Lower leg skin (tissue), 4 donors: Measurements from ENCODE around the gene MTRF1L. TPM values are rescaled to one million over a fixed set of nuclear protein-coding genes. Genes with fewer than 3 reads are reported as not detected.

Experiments
- DNase-seq, 2 donors: peaks; one replicate each; pipeline ENCODE4 v3.0.0-alpha.2; 2019; ENCODE audit warnings: low spot score in 2 of 2
- H3K4me3 ChIP-seq: fragments of 200-600 bp; sonication (generic); 2 replicates; pipeline ENCODE4 v1.5.1; 2017; ENCODE audit warnings: mild to moderate bottlenecking, low read depth; ENCODE audit not compliant: poor library complexity, severe bottlenecking
- POLR2A ChIP-seq, 2 donors: fragments of 450-650 bp; IDR thresholded peaks; one replicate each; pipeline ENCODE4 v1.6.1; 2016 to 2017; ENCODE audit warnings: antibody characterized with exemption in 2 of 2, mild to moderate bottlenecking in 1 of 2, moderate library complexity in 1 of 2
- WGBS, 2 donors: methylation state at CpG; one replicate each; pipeline ENCODE4 v1.1.5; 2018; 5-methylcytosine and 5-hydroxymethylcytosine counted together
- intact Hi-C: fragments of 100-400 bp; cut with DNase I; formaldehyde crosslinking; loops from one replicate; pipeline ENCODE4 v1.15.0; 2023; ENCODE audit warnings: low total_unique reads
- total RNA-seq, 4 donors: library from RNA; depleted of rRNA; stranded (reverse); fragments of >200 nt; gene quantifications; one replicate each; pipeline ENCODE4 v1.1.0, GENCODE V29; 2016
- TF ChIP-seq, protein P1 (sequence below), 3 donors: fragments of 450-650 bp; IDR thresholded peaks; one replicate each; pipeline ENCODE4 v1.5.1; 2016; ENCODE audit warnings: antibody characterized with exemption in 3 of 3, mild to moderate bottlenecking in 3 of 3, moderate library complexity in 2 of 3

Gene MTRF1L
- total RNA-seq, 4 donors from 2014 or later = 15.9 to 19.7 (median 17.6) TPM

DNA sequence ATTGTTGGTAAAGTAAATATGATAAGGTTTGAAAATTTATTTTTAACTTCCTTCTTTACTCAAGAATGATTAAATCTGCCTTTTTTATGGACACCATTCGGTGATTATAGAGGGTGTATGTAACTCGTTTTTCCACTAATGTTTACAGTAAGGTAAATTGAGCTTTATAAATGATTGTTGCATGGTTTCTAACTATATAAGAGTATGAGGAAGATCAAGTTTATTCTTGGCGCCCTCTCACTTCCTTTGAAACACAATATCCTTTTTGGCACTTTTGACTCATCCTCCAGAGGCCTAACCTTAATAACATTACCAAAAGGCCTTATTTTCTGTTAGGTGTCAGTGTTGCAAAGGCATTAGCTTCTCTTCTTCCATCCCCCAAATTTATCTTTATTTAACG lies 41.8 kb upstream of the MTRF1L start:
- 60 to 68% methylated on average over 4 of the region's 4 CpGs for WGBS, 2 donors
- no peak for DNase-seq
- no peak for TF ChIP-seq POLR2A (IDR thresholded peaks at IDR 0.05)
- TF ChIP-seq, protein P1, sequence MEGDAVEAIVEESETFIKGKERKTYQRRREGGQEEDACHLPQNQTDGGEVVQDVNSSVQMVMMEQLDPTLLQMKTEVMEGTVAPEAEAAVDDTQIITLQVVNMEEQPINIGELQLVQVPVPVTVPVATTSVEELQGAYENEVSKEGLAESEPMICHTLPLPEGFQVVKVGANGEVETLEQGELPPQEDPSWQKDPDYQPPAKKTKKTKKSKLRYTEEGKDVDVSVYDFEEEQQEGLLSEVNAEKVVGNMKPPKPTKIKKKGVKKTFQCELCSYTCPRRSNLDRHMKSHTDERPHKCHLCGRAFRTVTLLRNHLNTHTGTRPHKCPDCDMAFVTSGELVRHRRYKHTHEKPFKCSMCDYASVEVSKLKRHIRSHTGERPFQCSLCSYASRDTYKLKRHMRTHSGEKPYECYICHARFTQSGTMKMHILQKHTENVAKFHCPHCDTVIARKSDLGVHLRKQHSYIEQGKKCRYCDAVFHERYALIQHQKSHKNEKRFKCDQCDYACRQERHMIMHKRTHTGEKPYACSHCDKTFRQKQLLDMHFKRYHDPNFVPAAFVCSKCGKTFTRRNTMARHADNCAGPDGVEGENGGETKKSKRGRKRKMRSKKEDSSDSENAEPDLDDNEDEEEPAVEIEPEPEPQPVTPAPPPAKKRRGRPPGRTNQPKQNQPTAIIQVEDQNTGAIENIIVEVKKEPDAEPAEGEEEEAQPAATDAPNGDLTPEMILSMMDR (IDR thresholded peaks at IDR 0.05) = no peak
- no peak overlapping the region for H3K4me3 ChIP-seq
- intact Hi-C loops = no loop called here

DNA sequence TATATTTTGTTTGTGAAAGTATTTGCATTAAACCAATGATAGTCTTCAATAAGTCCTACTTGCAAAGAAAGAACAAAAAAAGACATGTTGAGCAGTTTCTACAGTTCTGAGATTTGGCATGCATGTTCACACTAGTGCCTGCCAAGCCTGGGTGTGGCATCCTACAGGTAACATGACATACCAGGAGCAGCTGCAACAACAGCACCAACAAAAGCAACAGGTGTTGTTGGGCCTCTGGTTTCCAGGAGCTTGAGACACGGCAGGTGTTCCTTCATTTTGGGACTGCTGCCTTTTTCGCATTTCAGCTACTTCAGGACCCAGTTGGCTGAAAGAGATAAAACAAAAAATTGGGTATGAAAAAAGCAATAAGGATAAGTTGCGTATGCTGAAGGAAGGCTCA lies 41.2 kb upstream of the MTRF1L start:
- DNase-seq = no peak
- intact Hi-C loops = no loop called here
- 78% methylated on average over 3 of the region's 3 CpGs for WGBS, 2 donors
- H3K4me3 ChIP-seq = no peak overlapping the region
- TF ChIP-seq, protein P1 (IDR thresholded peaks at IDR 0.05) = no peak
- TF ChIP-seq POLR2A (IDR thresholded peaks at IDR 0.05) = no peak

DNA sequence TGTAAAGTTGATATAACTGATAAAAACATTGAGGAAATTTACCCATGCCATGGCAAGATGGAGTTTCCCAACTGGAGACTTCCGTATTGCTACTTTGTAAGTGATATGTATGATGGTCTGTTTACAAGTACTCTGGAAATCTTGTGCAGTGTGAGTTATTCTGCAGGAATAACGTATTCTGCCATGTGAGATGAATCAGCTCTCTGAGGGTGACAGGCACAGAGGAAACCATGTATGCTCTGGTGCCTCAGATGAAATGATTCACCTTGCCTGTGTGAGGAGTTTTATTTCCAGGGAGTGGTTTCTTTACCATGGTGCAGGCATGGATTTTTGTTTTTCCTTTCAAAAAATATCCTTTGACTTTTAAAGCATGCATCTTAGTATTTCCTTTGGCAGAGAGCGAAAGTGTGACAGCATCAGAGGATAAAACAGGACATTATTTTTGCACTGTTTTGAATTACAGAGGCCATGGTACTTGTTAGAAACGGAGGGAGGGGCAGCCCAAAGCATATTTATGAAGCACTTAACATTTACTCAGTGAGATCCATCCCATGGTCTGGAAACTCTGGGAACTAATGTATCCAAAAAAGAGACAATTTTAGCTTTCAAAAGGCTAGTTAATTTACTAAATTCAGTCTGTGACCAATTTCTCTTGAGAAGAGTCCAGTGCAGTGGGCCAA lies 36.0 kb upstream of the MTRF1L start:
- WGBS, 2 donors = 61% methylated on average over 4 of the region's 4 CpGs

DNA sequence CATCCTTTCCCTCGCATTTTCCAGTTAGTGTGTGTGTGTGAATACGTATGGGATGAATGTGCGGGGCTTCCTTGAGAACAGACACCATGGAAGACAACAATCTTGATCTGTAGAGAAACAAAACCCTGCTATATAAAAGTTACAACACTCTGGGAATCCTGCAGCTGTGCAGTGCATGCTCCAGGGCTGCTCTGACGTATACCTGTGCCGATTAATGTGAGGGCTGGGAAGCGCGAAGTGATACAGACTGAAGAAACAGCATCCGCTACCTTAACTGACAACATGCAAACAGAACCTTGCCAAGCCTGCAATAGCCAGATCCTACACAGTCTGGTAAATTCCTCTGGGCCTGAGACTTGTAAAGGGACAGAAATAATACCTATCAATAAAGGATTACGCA lies 31.6 kb upstream of the MTRF1L start:
- no peak overlapping the region for H3K4me3 ChIP-seq
- intact Hi-C loops = no loop called here
- no peak for DNase-seq
- no peak for TF ChIP-seq POLR2A (IDR thresholded peaks at IDR 0.05)
- TF ChIP-seq, protein P1 (IDR thresholded peaks at IDR 0.05) = no peak
- 93 to 94% methylated on average over 9 of the region's 9 CpGs for WGBS, 2 donors

More for the DNA sequence above, 36.0 kb upstream of the MTRF1L start:
- intact Hi-C loops = no loop called here
- no peak for TF ChIP-seq POLR2A (IDR thresholded peaks at IDR 0.05)
- TF ChIP-seq, protein P1 (IDR thresholded peaks at IDR 0.05) = no peak
- no peak for DNase-seq
- H3K4me3 ChIP-seq = no peak overlapping the region

DNA sequence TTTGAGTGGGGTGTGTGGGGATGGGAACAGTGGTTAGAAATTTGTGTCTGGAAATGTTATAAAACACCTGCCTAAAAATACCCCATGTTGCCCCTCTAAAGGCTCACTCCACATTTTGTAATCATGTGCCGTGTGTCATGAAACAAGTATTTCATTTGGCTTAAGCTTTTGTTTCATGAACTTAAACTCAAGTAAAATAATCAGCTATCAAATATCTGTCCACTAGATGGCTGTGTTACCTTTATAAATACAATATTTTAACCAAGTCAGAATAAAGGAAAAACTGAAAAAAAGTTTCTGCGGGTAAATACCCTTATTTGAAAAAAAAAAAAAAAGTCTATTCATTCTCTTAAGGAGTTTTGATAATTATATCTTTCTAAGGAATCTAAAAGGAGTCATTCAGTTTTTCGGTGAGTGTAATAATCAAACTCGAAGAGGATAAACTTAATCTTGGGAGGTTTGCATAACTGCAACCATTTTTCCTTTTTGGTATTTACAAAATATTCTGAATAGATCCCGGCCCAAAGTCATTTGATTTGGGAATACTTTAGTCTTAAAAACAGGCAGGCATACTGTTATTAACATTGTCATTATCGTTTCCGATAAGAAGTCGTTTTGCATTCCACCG lies 29.9 kb upstream of the MTRF1L start:
- 68 to 70% methylated on average over 9 of the region's 9 CpGs for WGBS, 2 donors
- no peak overlapping the region for H3K4me3 ChIP-seq
- no peak for TF ChIP-seq POLR2A (IDR thresholded peaks at IDR 0.05)
- TF ChIP-seq, protein P1 (IDR thresholded peaks at IDR 0.05) = no peak
- DNase-seq = no peak
- intact Hi-C loops = no loop called here
